Measurements from ENCODE around the gene INAFM1. TPM values are rescaled to one million over a fixed set of nuclear protein-coding genes. Genes with fewer than 3 reads are reported as not detected.
"Not testable (repeated sequence)": the region's sequence is repeated elsewhere in the genome, so short reads cannot be mapped to it uniquely, and the experiment has no call there.

INAFM1 gene
- total and polyA plus RNA-seq, 5 donors from 2014 or later: 1.5 to 11.0 (median 2.6) TPM

- no peaks in the 10 kb centered on the region for H3K36me3 ChIP-seq (ENCODE audit: control insufficient read depth, insufficient read depth, low read length)
- no peak overlapping the region for H3K27ac Mint-ChIP-seq
- H3K9me3 ChIP-seq (ENCODE audit: control insufficient read depth in 2 of 2, low read length in 2 of 2): no peaks in the 10 kb centered on the region
- peak; percentile 23 to 38 for ATAC-seq (ENCODE audit: low read depth in 2 of 2)
- H3K27ac ChIP-seq (ENCODE audit: insufficient read depth, low read length, poor library complexity, severe bottlenecking): no peak overlapping the region
- no peaks in the 10 kb centered on the region for H3K27me3 Mint-ChIP-seq
- H3K4me1 Mint-ChIP-seq: peaks cover 10 to 19% (median 16%) of the 10 kb centered on the region in 4 donors
- H3K9me3 Mint-ChIP-seq: peaks cover 0 to 3% (median 0%) of the 10 kb centered on the region in 7 donors
- peaks cover 6% of the 10 kb centered on the region for H3K4me1 ChIP-seq (ENCODE audit: control insufficient read depth, insufficient read depth, low read length, poor library complexity, severe bottlenecking)
- no peak overlapping the region for H3K4me3 ChIP-seq (ENCODE audit: low read depth, low read length)
- no peaks in the 10 kb centered on the region for H3K36me3 Mint-ChIP-seq
- no peaks in the 10 kb centered on the region for H3K27me3 ChIP-seq (ENCODE audit: control insufficient read depth, insufficient read depth, low read length)
- peak overlapping the region in 1 of 4 donors; percentile 5 for H3K4me3 Mint-ChIP-seq
- DNase-seq: peak; percentile 40 to 77 (median 68)
Observed at GRCh38 chr19:47284324-47284899, 9.7 kb downstream of the INAFM1 start.

- no peaks in the 10 kb centered on the region for H3K27me3 ChIP-seq (ENCODE audit: control insufficient read depth, insufficient read depth, low read length)
- peak; percentile 77 to 88 for ATAC-seq (ENCODE audit: low read depth in 2 of 2)
- DNase-seq: peak; percentile 71 to 85 (median 80)
- no peak overlapping the region for H3K4me3 ChIP-seq (ENCODE audit: low read depth, low read length)
- Mint-ChIP-seq H3K4me1 (peaks cover 0 to 13% (median 3%) of the 10 kb centered on the region in 4 donors), H3K27ac (no peak overlapping the region), H3K27me3 (no peaks in the 10 kb centered on the region), H3K4me3 (no peak overlapping the region), H3K9me3 (no peaks in the 10 kb centered on the region), H3K36me3 (peaks cover 5% of the 10 kb centered on the region)
- peaks cover 4% of the 10 kb centered on the region for H3K4me1 ChIP-seq (ENCODE audit: control insufficient read depth, insufficient read depth, low read length, poor library complexity, severe bottlenecking)
- H3K9me3 ChIP-seq (ENCODE audit: control insufficient read depth in 2 of 2, low read length in 2 of 2): no peaks in the 10 kb centered on the region
- H3K27ac ChIP-seq (ENCODE audit: insufficient read depth, low read length, poor library complexity, severe bottlenecking): no peak overlapping the region
- H3K36me3 ChIP-seq (ENCODE audit: control insufficient read depth, insufficient read depth, low read length): no peaks in the 10 kb centered on the region
Observed at GRCh38 chr19:47296036-47296435, 21.4 kb downstream of the INAFM1 start.

DNA sequence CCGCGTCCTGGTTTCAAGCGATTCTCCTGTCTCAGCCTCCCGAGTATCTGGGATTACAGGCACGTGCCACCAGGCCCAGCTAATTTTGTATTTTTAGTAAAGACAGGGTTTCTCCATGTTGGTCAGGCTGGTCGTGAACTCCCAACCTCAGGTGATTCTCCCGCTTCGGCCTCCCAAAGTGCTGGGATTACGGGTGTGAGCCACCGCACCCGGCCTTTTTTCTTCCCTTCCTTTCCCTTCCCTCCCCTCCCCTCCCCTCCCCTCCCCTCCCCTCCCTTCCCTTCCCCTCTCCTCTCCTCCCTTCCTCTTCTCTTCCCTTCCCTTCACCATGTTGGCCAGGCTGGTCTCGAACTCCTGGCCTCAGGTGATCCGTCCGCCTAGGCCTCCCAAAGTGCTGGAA, 26.2 kb downstream of the INAFM1 start:
- H3K4me1 ChIP-seq (ENCODE audit: control insufficient read depth, insufficient read depth, low read length, poor library complexity, severe bottlenecking): peaks cover 10% of the 10 kb centered on the region
- peaks cover 4 to 16% (median 10%) of the 10 kb centered on the region in 4 donors for H3K4me1 Mint-ChIP-seq
- not testable (repeated sequence) for H3K27me3 Mint-ChIP-seq; DNase-seq; H3K36me3 ChIP-seq (ENCODE audit: control insufficient read depth, insufficient read depth, low read length); H3K27ac Mint-ChIP-seq; H3K4me3 Mint-ChIP-seq; H3K36me3 Mint-ChIP-seq; H3K27ac ChIP-seq (ENCODE audit: insufficient read depth, low read length, poor library complexity, severe bottlenecking); ATAC-seq (ENCODE audit: low read depth in 2 of 2); H3K27me3 ChIP-seq (ENCODE audit: control insufficient read depth, insufficient read depth, low read length); H3K9me3 Mint-ChIP-seq; H3K9me3 ChIP-seq (ENCODE audit: control insufficient read depth in 2 of 2, low read length in 2 of 2); H3K4me3 ChIP-seq (ENCODE audit: low read depth, low read length)

DNA sequence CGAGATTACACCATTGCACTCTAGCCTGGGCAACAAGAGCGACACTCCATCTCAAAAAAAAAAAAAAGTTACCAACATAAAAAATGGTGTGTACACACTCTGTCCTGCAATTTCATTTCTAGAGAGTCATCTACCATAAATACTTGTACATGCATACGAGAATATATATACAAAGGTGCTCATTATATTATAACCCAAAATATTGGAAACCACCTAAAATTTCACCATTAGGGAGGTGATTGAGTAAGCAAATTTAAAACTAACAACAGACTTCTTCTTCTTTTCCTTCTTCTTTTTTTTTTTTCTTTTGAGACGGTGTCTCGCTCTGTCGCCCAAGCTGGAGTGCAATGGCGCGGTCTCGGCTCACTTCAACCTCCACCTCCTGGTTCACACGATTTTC, 27.6 kb downstream of the INAFM1 start:
- H3K4me1 ChIP-seq (ENCODE audit: control insufficient read depth, insufficient read depth, low read length, poor library complexity, severe bottlenecking): peaks cover 8% of the 10 kb centered on the region
- ATAC-seq (ENCODE audit: low read depth in 2 of 2): no peak
- no peaks in the 10 kb centered on the region for H3K9me3 Mint-ChIP-seq

GRCh38 chr19:47303966-47304365, 29.3 kb downstream of the INAFM1 start:
- Mint-ChIP-seq H3K4me3 (no peak overlapping the region), H3K27me3 (peaks cover 6% of the 10 kb centered on the region), H3K27ac (no peak overlapping the region), H3K4me1 (peaks cover 4 to 9% (median 4%) of the 10 kb centered on the region in 4 donors), H3K9me3 (no peaks in the 10 kb centered on the region), H3K36me3 (no peaks in the 10 kb centered on the region)
- no peak overlapping the region for H3K4me3 ChIP-seq (ENCODE audit: low read depth, low read length)
- ATAC-seq (ENCODE audit: low read depth in 2 of 2) (no peak), DNase-seq (no peak)
- no peaks in the 10 kb centered on the region for H3K27me3 ChIP-seq (ENCODE audit: control insufficient read depth, insufficient read depth, low read length)
- H3K4me1 ChIP-seq (ENCODE audit: control insufficient read depth, insufficient read depth, low read length, poor library complexity, severe bottlenecking): peaks cover 8% of the 10 kb centered on the region
- H3K36me3 ChIP-seq (ENCODE audit: control insufficient read depth, insufficient read depth, low read length): no peaks in the 10 kb centered on the region
- no peaks in the 10 kb centered on the region for H3K9me3 ChIP-seq (ENCODE audit: control insufficient read depth in 2 of 2, low read length in 2 of 2)
- H3K27ac ChIP-seq (ENCODE audit: insufficient read depth, low read length, poor library complexity, severe bottlenecking): no peak overlapping the region

More for the DNA sequence above, 27.6 kb downstream of the INAFM1 start:
- Histone ChIP-seq H3K27me3 (ENCODE audit: control insufficient read depth, insufficient read depth, low read length) (no peaks in the 10 kb centered on the region), H3K4me3 (ENCODE audit: low read depth, low read length) (no peak overlapping the region), H3K9me3 (ENCODE audit: control insufficient read depth in 2 of 2, low read length in 2 of 2) (no peaks in the 10 kb centered on the region), H3K27ac (ENCODE audit: insufficient read depth, low read length, poor library complexity, severe bottlenecking) (no peak overlapping the region), H3K36me3 (ENCODE audit: control insufficient read depth, insufficient read depth, low read length) (no peaks in the 10 kb centered on the region)
- Mint-ChIP-seq H3K27ac (no peak overlapping the region), H3K36me3 (no peaks in the 10 kb centered on the region), H3K27me3 (peaks cover 6% of the 10 kb centered on the region), H3K4me1 (peaks cover 4 to 9% (median 4%) of the 10 kb centered on the region in 4 donors), H3K4me3 (no peak overlapping the region)
- DNase-seq: no peak

GRCh38 chr19:47305309-47305751, 30.6 kb downstream of the INAFM1 start:
- peak overlapping the region in 1 of 4 donors; percentile 54 for H3K4me3 Mint-ChIP-seq
- Histone ChIP-seq H3K36me3 (ENCODE audit: control insufficient read depth, insufficient read depth, low read length) (no peaks in the 10 kb centered on the region), H3K27me3 (ENCODE audit: control insufficient read depth, insufficient read depth, low read length) (no peaks in the 10 kb centered on the region), H3K4me3 (ENCODE audit: low read depth, low read length) (no peak overlapping the region), H3K4me1 (ENCODE audit: control insufficient read depth, insufficient read depth, low read length, poor library complexity, severe bottlenecking) (peaks cover 8% of the 10 kb centered on the region), H3K9me3 (ENCODE audit: control insufficient read depth in 2 of 2, low read length in 2 of 2) (no peaks in the 10 kb centered on the region), H3K27ac (ENCODE audit: insufficient read depth, low read length, poor library complexity, severe bottlenecking) (no peak overlapping the region)
- H3K4me1 Mint-ChIP-seq: peaks cover 4 to 9% (median 4%) of the 10 kb centered on the region in 4 donors
- peaks cover 10% of the 10 kb centered on the region for H3K27me3 Mint-ChIP-seq
- no peak for ATAC-seq (ENCODE audit: low read depth in 2 of 2)
- peak; percentile 26 to 45 (median 34) for DNase-seq
- peak overlapping the region in 1 of 3 donors; percentile 32 for H3K27ac Mint-ChIP-seq
- H3K36me3 Mint-ChIP-seq: no peaks in the 10 kb centered on the region
- H3K9me3 Mint-ChIP-seq: no peaks in the 10 kb centered on the region

DNA sequence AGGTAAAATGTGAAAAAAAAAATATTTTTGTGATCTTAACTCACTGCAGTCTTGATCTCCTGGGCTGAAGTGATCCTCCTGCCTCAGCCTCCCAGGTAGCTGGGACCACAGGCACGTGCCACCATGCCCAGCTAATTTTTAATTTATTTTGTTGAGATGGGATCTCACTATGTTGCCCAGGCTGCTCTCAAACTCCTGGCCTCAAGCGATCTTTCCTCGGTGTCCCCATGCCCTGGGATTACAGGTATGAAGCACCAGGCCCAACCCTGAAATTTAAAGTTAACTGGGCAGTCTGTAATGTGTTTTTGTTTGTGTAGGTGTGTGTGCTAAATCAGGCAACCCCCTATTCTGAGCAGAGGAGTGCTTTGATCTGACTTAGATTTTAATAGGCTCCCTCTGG, 31.6 kb downstream of the INAFM1 start:
- peaks cover 10% of the 10 kb centered on the region for H3K27me3 Mint-ChIP-seq
- H3K27ac Mint-ChIP-seq: no peak overlapping the region
- H3K4me3 ChIP-seq (ENCODE audit: low read depth, low read length): no peak overlapping the region
- H3K36me3 Mint-ChIP-seq: no peaks in the 10 kb centered on the region
- DNase-seq: no peak
- H3K4me1 ChIP-seq (ENCODE audit: control insufficient read depth, insufficient read depth, low read length, poor library complexity, severe bottlenecking): peaks cover 8% of the 10 kb centered on the region
- H3K27me3 ChIP-seq (ENCODE audit: control insufficient read depth, insufficient read depth, low read length): no peaks in the 10 kb centered on the region
- peaks cover 4 to 8% (median 4%) of the 10 kb centered on the region in 4 donors for H3K4me1 Mint-ChIP-seq
- H3K4me3 Mint-ChIP-seq: no peak overlapping the region
- H3K36me3 ChIP-seq (ENCODE audit: control insufficient read depth, insufficient read depth, low read length): no peaks in the 10 kb centered on the region
- no peak for ATAC-seq (ENCODE audit: low read depth in 2 of 2)
- H3K9me3 Mint-ChIP-seq: no peaks in the 10 kb centered on the region
- no peak overlapping the region for H3K27ac ChIP-seq (ENCODE audit: insufficient read depth, low read length, poor library complexity, severe bottlenecking)
- H3K9me3 ChIP-seq (ENCODE audit: control insufficient read depth in 2 of 2, low read length in 2 of 2): no peaks in the 10 kb centered on the region

DNA sequence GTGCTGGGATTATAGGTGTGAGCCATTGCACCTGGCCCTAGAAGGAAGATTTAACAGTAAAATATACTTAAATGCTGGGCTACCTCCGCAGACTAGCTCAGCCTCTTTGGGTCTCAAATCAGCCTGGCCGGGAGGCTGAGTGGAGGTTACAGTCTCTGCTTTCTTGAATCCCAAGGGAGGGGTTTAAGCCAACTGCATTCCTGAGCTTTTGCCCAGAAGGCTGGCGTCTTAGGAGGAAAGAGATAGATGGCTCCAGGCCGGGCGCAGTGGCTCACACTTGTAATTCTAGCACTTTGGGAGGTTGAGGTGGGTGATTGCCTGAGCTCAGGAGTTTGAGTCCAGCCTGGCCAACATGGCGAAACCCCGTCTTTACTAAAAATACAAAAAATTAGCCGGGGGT, 34.4 kb downstream of the INAFM1 start:
- no peaks in the 10 kb centered on the region for H3K36me3 ChIP-seq (ENCODE audit: control insufficient read depth, insufficient read depth, low read length)
- peaks cover 4 to 5% (median 4%) of the 10 kb centered on the region in 4 donors for H3K4me1 Mint-ChIP-seq
- H3K4me3 ChIP-seq (ENCODE audit: low read depth, low read length): no peak overlapping the region
- H3K27me3 Mint-ChIP-seq: peaks cover 17% of the 10 kb centered on the region
- no peak for DNase-seq
- no peak overlapping the region for H3K27ac Mint-ChIP-seq
- H3K4me1 ChIP-seq (ENCODE audit: control insufficient read depth, insufficient read depth, low read length, poor library complexity, severe bottlenecking): peaks cover 5% of the 10 kb centered on the region
- H3K4me3 Mint-ChIP-seq: no peak overlapping the region
- H3K9me3 ChIP-seq (ENCODE audit: control insufficient read depth in 2 of 2, low read length in 2 of 2): no peaks in the 10 kb centered on the region
- H3K36me3 Mint-ChIP-seq: no peaks in the 10 kb centered on the region
- peaks cover 0 to 1% (median 0%) of the 10 kb centered on the region in 7 donors for H3K9me3 Mint-ChIP-seq
- no peaks in the 10 kb centered on the region for H3K27me3 ChIP-seq (ENCODE audit: control insufficient read depth, insufficient read depth, low read length)
- ATAC-seq (ENCODE audit: low read depth in 2 of 2): no peak
- H3K27ac ChIP-seq (ENCODE audit: insufficient read depth, low read length, poor library complexity, severe bottlenecking): no peak overlapping the region

Measured in CD4-positive, CD25-positive, alpha-beta regulatory T cell (primary cell).